GM19395 (cell line): ENCODE measurements around the gene XRRA1.
A peak's percentile ranks its signal among the peaks of the same experiment; 100 is the strongest.
"Not testable (repeated sequence)": the region's sequence is repeated elsewhere in the genome, so short reads cannot be mapped to it uniquely, and the experiment has no call there.

Source experiments
- ATAC-seq: cut with Tn5 transposase; IDR thresholded peaks from one replicate; pipeline ENCODE4 v1.9.1; 2021; ENCODE audit warnings: mild to moderate bottlenecking, moderate library complexity; ENCODE audit not compliant: unreplicated experiment

The XRRA1 gene

GRCh38 chr11:74948898-74949752, at the start of gene XRRA1, which contains the start of gene SPCS2:
XRRA1 (minus strand) TSS chr11:74949091; CDS start chr11:74940878, 8,213 bp downstream.
SPCS2 (plus strand) TSS chr11:74949266; CDS start chr11:74949286, 20 bp downstream.
- ATAC-seq = peak; percentile 86

GRCh38 chr11:74992852-74993251, 44.0 kb upstream of the XRRA1 start:
- ATAC-seq = no peak

GRCh38 chr11:74990941-74991340, 42.0 kb upstream of the XRRA1 start:
- ATAC-seq = no peak

- ATAC-seq = not testable (repeated sequence)
Measured at GRCh38 chr11:74990150-74990549, 41.3 kb upstream of the XRRA1 start.

- ATAC-seq = peak; percentile 21
Measured at GRCh38 chr11:74989260-74989638, 40.4 kb upstream of the XRRA1 start.

GRCh38 chr11:74988541-74989259, 39.8 kb upstream of the XRRA1 start, which contains the start of gene NEU3:
NEU3 (plus strand) TSS chr11:74988933; CDS start chr11:74989061, 128 bp downstream.
- ATAC-seq = peak; percentile 86

- no peak for ATAC-seq
Measured at GRCh38 chr11:74984730-74985129, 35.8 kb upstream of the XRRA1 start.

- ATAC-seq = no peak
Measured at GRCh38 chr11:74984070-74984469, 35.2 kb upstream of the XRRA1 start.

- ATAC-seq = no peak
Measured at GRCh38 chr11:74981888-74982287, 33.0 kb upstream of the XRRA1 start.

- ATAC-seq = no peak
Measured at GRCh38 chr11:74980634-74981033, 31.7 kb upstream of the XRRA1 start.

- ATAC-seq = no peak
Measured at GRCh38 chr11:74978041-74978440, 29.1 kb upstream of the XRRA1 start.

GRCh38 chr11:74971424-74971823, 22.5 kb upstream of the XRRA1 start:
- no peak for ATAC-seq

- ATAC-seq = no peak
Measured at GRCh38 chr11:74970852-74971395, 22.0 kb upstream of the XRRA1 start.

- no peak for ATAC-seq
Measured at GRCh38 chr11:74966651-74967050, 17.8 kb upstream of the XRRA1 start.

- ATAC-seq = not testable (repeated sequence)
Measured at GRCh38 chr11:74960128-74960527, 11.2 kb upstream of the XRRA1 start.

GRCh38 chr11:74957937-74958629, 9.2 kb upstream of the XRRA1 start:
- ATAC-seq = no peak

GRCh38 chr11:74956397-74957015, 7.6 kb upstream of the XRRA1 start:
- no peak for ATAC-seq

- no peak for ATAC-seq
Measured at GRCh38 chr11:74954199-74954598, 5.3 kb upstream of the XRRA1 start.

GRCh38 chr11:74953451-74953850, 4.6 kb upstream of the XRRA1 start:
- ATAC-seq = no peak

- ATAC-seq = no peak
Measured at GRCh38 chr11:74952752-74953151, 3.9 kb upstream of the XRRA1 start.

GRCh38 chr11:74951226-74951625, 2.3 kb upstream of the XRRA1 start:
- ATAC-seq = no peak
